ENCODE data around the gene GEMIN7. TPM values are rescaled to one million over a fixed set of nuclear protein-coding genes. Genes with fewer than 3 reads are reported as not detected.
A peak's percentile ranks its signal among the peaks of the same experiment; 100 is the strongest.

GEMIN7 gene
- total and polyA plus RNA-seq, 2 of the 13 experiments (the other 11 are each of a cell fraction or from before 2014, with no cell fraction given): 24.1 to 30.6 TPM

DNA sequence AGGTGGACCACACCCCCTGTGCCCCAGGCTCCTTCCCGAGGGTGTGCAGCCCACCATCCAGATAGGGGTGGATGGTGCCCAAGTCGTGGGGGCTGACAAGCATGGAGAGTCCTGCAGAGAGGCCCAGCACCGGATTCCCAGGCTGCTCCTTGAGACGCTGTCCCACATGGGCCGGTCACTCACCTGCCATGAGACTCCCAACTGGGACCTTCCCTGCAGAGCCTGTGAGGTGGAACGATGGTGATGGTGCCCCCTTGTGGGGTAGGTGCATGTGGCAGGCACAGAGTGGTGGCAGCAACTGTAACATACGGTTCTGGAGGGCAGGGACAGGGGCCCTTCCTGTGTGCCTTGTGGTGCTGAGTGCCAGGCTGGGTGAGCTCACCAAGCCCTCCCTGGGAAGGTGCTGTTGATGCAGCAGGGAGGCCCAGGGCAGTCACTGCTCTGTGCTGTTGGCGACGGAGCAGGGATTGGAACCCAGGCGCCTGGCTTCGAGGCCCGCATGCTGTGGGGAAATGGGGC is 47.0 kb downstream of the GEMIN7 start (continued):
- TF ChIP-seq SCMH1 (CRISPR knock-in tag; IDR thresholded peaks at IDR 0.05; ENCODE audit: borderline replicate concordance): no peak
- no peak for TF ChIP-seq ZNF136 (CRISPR knock-in tag; IDR thresholded peaks at IDR 0.05; ENCODE audit: low read depth)
- TF ChIP-seq ATM (IDR thresholded peaks at IDR 0.05; ENCODE audit: borderline replicate concordance): no peak
- no peak for TF ChIP-seq FOSL1 (CRISPR knock-in tag; IDR thresholded peaks at IDR 0.05; ENCODE audit: borderline replicate concordance)
- TF ChIP-seq MIER2 (CRISPR knock-in tag; IDR thresholded peaks at IDR 0.05): 0 out of 2 replicates have a peak, but pooled peaks have one; percentile 32
- TF ChIP-seq, protein P1, sequence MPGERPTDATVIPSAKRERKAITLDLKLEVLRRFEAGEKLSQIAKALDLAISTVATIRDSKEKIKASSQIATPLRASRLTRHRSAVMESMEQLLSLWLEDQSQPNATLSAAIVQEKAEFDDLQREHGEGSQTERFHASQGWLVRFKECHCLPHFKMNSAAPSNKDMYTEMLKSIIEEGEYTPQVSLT (CRISPR knock-in tag; IDR thresholded peaks at IDR 0.05; ENCODE audit: borderline replicate concordance, low read depth): no peak
- no peak for TF ChIP-seq HMG20B (CRISPR knock-in tag; conservative IDR thresholded peaks at IDR 0.05)
- TF ChIP-seq, protein P2, sequence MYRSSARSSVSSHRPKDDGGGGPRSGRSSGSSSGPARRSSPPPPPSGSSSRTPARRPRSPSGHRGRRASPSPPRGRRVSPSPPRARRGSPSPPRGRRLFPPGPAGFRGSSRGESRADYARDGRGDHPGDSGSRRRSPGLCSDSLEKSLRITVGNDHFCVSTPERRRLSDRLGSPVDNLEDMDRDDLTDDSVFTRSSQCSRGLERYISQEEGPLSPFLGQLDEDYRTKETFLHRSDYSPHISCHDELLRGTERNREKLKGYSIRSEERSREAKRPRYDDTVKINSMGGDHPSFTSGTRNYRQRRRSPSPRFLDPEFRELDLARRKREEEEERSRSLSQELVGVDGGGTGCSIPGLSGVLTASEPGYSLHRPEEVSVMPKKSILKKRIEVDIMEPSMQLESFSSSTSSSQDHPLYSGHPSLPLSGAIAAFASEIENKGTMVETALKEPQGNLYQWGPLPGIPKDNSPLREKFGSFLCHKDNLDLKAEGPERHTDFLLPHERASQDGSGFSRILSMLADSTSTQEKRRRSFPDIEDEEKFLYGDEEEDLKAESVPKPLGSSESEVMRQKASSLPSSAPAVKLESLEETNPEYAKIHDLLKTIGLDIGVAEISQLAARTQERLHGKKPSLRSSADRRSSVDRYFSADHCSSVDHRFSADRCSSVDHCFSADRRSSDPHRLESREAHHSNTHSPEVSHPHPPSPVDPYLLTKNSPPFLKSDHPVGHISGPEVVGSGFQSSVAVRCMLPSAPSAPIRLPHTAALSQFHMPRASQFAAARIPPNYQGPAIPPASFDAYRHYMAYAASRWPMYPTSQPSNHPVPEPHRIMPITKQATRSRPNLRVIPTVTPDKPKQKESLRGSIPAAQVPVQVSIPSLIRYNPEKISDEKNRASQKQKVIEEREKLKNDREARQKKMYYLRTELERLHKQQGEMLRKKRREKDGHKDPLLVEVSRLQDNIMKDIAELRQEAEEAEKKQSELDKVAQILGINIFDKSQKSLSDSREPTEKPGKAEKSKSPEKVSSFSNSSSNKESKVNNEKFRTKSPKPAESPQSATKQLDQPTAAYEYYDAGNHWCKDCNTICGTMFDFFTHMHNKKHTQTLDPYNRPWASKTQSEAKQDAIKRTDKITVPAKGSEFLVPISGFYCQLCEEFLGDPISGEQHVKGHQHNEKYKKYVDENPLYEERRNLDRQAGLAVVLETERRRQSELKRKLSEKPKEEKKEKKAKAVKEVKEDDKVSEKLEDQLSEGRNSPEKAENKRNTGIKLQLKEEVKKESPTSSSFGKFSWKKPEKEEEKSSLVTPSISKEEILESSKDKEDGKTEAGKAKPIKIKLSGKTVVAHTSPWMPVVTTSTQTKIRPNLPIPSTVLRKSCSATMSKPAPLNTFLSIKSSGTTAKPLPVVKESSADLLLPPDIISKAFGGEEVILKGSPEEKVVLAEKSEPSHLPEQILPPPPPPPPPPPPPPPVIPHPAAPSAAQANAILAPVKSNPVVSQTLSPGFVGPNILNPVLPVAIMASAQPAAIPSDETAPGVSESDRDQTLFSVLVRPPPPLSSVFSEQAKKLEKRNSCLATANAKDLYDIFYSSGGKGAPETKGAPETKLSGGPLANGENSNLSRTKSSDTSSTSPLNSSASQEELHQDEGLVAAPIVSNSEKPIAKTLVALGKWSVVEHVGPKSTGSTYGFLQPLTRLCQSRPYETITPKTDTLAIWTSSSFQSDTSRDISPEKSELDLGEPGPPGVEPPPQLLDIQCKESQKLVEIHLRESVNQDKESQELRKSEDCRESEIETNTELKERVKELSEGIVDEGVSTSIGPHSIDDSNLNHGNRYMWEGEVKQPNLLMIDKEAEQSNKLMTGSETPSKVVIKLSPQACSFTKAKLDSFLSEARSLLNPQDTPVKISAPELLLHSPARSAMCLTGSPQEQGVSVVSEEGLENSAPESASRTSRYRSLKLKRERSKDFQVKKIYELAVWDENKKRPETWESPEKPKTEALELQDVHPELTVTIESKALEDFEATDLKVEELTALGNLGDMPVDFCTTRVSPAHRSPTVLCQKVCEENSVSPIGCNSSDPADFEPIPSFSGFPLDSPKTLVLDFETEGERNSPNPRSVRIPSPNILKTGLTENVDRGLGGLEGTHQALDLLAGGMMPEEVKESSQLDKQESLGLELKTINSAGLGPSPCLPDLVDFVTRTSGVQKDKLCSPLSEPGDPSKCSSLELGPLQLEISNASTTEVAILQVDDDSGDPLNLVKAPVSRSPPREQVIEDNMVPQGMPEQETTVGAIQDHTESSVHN (CRISPR knock-in tag; IDR thresholded peaks at IDR 0.05): no peak
- no peak for TF ChIP-seq ZNF629 (CRISPR knock-in tag; conservative IDR thresholded peaks at IDR 0.05)
- TF ChIP-seq, protein P3, sequence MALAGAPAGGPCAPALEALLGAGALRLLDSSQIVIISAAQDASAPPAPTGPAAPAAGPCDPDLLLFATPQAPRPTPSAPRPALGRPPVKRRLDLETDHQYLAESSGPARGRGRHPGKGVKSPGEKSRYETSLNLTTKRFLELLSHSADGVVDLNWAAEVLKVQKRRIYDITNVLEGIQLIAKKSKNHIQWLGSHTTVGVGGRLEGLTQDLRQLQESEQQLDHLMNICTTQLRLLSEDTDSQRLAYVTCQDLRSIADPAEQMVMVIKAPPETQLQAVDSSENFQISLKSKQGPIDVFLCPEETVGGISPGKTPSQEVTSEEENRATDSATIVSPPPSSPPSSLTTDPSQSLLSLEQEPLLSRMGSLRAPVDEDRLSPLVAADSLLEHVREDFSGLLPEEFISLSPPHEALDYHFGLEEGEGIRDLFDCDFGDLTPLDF (CRISPR knock-in tag; IDR thresholded peaks at IDR 0.05): no peak
- no peak for TF ChIP-seq SAFB2 (CRISPR knock-in tag; IDR thresholded peaks at IDR 0.05; ENCODE audit: borderline replicate concordance, low read depth)
- no peak for TF ChIP-seq ZNF207 (IDR thresholded peaks at IDR 0.05; ENCODE audit: borderline replicate concordance)
- TF ChIP-seq, protein P4, sequence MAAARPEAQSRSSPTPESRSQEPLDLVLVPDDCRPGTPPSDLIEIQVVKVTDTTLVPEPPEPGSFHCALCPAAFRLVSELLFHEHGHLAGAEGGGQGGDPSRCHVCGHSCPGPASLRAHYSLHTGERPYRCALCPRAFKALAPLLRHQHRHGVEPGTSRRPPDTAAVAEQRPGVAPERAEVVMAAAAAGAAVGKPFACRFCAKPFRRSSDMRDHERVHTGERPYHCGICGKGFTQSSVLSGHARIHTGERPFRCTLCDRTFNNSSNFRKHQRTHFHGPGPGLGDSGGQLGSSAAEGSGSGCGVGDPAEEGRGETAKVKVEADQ (CRISPR knock-in tag; IDR thresholded peaks at IDR 0.05; ENCODE audit: borderline replicate concordance): no peak
- TF ChIP-seq TAF15 (IDR thresholded peaks at IDR 0.05; ENCODE audit: low read depth, low read length, poor library complexity, severe bottlenecking): no peak
- TF ChIP-seq ZNF552 (CRISPR knock-in tag; IDR thresholded peaks at IDR 0.05; ENCODE audit: borderline replicate concordance): no peak
- no peak for TF ChIP-seq ZNF260 (CRISPR knock-in tag; IDR thresholded peaks at IDR 0.05; ENCODE audit: borderline replicate concordance, low read depth)
- no peak for TF ChIP-seq ZNF615 (CRISPR knock-in tag; IDR thresholded peaks at IDR 0.05; ENCODE audit: borderline replicate concordance)
